Left ventricle myocardium inferior (tissue), 1 donor: Measurements from ENCODE around the gene SLC35D1. TPM values are rescaled to one million over a fixed set of nuclear protein-coding genes. Genes with fewer than 3 reads are reported as not detected.

Source experiments
- DNase-seq: peaks from one replicate; pipeline ENCODE4 v3.0.0-alpha.2; 2020
- H3K27ac ChIP-seq: fragments of 200-600 bp; replicated peaks from 2 replicates; pipeline ENCODE4 v1.8.0; 2021
- H3K27me3 ChIP-seq: fragments of 200-600 bp; 2 replicates; pipeline ENCODE4 v1.8.0; 2021; ENCODE audit warnings: low read depth
- H3K36me3 ChIP-seq: fragments of 200-600 bp; 2 replicates; pipeline ENCODE4 v1.8.0; 2021
- H3K4me1 ChIP-seq: fragments of 200-600 bp; 2 replicates; pipeline ENCODE4 v1.8.0; 2021
- H3K4me3 ChIP-seq: fragments of 200-600 bp; 2 replicates; pipeline ENCODE4 v1.8.0; 2021; ENCODE audit warnings: mild to moderate bottlenecking, moderate library complexity
- H3K9me3 ChIP-seq: fragments of 200-600 bp; replicated peaks from 2 replicates; pipeline ENCODE4 v1.8.0; 2021
- intact Hi-C: fragments of 100-400 bp; cut with micrococcal nuclease; formaldehyde crosslinking; loops from one replicate; pipeline ENCODE4 v1.11.0; 2022
- total RNA-seq: library from RNA; stranded (reverse); fragmentation: NEBNext Ultra II Directional; extraction: Animal tissue kit (Norgen Biotek cat#: 25700); gene quantifications from one replicate; pipeline ENCODE4 v1.2.1, GENCODE V29; 2021
- TF ChIP-seq, protein P1 (sequence below): fragments of 200-600 bp; IDR thresholded peaks from 2 replicates; pipeline ENCODE4 v1.8.0; 2021; ENCODE audit warnings: antibody characterized with exemption, mild to moderate bottlenecking, borderline replicate concordance
- donor health status: DM: no; HTN: yes; CAD: no; lungs with severe emphysema.

SLC35D1 gene
- total RNA-seq, 1 donor from 2014 or later = 2.6 TPM

DNA sequence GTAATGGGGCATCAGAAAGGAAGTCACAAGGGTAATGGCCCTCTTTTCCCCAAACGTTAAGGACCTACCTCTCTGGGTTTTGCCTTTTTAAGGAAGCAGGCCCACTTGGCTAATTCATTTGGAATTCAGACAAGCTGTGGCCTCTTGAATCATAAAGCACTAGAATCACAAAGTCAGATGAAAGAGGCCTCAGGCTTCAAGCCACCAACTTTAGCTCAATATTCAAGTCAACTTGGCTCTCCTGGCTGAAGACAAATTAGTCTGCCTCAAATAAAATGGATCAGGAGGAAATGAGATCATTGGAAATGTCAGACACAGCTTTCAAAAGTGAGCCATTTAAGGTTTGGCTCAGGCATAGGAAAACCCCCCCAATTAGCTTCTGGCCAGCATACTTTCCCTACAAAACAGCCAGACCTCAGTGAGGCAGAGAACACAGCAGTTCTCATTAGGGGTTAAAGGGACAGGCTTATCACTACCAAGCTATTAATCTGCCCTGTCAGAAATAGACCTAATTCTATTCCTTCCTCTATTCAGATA is 34.3 kb downstream of the SLC35D1 start:
- Histone ChIP-seq H3K27ac (peak overlapping the region; percentile 63), H3K9me3 (no peaks in the 10 kb centered on the region), H3K27me3 (no peaks in the 10 kb centered on the region), H3K4me1 (peaks cover 36% of the 10 kb centered on the region), H3K4me3 (no peak overlapping the region), H3K36me3 (peaks cover 8% of the 10 kb centered on the region)
- intact Hi-C loops = no loop called here
- TF ChIP-seq, protein P1, sequence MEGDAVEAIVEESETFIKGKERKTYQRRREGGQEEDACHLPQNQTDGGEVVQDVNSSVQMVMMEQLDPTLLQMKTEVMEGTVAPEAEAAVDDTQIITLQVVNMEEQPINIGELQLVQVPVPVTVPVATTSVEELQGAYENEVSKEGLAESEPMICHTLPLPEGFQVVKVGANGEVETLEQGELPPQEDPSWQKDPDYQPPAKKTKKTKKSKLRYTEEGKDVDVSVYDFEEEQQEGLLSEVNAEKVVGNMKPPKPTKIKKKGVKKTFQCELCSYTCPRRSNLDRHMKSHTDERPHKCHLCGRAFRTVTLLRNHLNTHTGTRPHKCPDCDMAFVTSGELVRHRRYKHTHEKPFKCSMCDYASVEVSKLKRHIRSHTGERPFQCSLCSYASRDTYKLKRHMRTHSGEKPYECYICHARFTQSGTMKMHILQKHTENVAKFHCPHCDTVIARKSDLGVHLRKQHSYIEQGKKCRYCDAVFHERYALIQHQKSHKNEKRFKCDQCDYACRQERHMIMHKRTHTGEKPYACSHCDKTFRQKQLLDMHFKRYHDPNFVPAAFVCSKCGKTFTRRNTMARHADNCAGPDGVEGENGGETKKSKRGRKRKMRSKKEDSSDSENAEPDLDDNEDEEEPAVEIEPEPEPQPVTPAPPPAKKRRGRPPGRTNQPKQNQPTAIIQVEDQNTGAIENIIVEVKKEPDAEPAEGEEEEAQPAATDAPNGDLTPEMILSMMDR = no peak
- DNase-seq = no peak

DNA sequence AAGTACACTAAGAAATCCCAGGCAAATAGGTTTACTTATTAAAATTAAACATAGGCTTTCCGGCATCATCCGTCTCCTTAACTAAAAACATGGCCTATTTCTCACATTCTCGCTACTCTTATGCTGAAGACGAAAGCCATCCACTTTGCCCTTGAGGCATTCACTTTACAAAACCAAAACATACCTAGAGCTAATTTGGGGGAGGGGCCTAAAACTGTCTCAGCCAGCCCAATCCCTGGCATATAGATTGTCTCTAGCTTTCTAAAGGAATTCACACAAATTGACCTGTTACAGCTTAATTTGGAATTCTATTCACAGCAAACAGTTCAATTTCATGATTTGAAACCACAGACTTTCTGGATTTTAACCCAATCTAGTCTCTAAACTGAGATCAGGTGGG is 34.8 kb downstream of the SLC35D1 start:
- Histone ChIP-seq H3K4me3 (no peak overlapping the region), H3K27ac (peak overlapping the region; percentile 63), H3K9me3 (no peaks in the 10 kb centered on the region), H3K36me3 (peaks cover 8% of the 10 kb centered on the region), H3K27me3 (no peaks in the 10 kb centered on the region), H3K4me1 (peaks cover 37% of the 10 kb centered on the region)
- intact Hi-C loops = no loop called here
- DNase-seq = no peak
- TF ChIP-seq, protein P1 = no peak

DNA sequence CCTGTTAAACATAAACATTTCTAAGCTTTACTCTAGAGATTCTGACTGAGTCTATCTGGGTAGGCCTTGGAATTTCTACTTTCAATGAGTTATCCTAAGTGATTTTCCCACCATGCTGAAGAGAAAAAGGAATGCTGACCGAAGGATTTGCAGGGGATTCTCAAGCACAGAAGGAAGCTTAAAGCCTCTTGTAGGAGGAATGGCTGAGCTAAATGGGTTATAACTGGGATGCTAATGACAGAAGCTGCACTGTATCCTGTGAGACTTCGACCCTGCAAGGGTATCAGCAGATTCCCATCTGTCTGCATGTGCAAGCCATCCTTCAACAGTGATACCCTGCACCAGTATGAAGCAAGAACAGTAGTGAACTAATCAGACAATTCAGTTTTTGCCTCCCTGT is 35.4 kb downstream of the SLC35D1 start:
- H3K9me3 ChIP-seq = no peaks in the 10 kb centered on the region
- H3K4me3 ChIP-seq = no peak overlapping the region
- peaks cover 5% of the 10 kb centered on the region for H3K36me3 ChIP-seq
- no peak overlapping the region for H3K27ac ChIP-seq
- H3K27me3 ChIP-seq = no peaks in the 10 kb centered on the region
- H3K4me1 ChIP-seq = peaks cover 42% of the 10 kb centered on the region
- TF ChIP-seq, protein P1 = no peak
- DNase-seq = no peak
- intact Hi-C loops = no loop called here

DNA sequence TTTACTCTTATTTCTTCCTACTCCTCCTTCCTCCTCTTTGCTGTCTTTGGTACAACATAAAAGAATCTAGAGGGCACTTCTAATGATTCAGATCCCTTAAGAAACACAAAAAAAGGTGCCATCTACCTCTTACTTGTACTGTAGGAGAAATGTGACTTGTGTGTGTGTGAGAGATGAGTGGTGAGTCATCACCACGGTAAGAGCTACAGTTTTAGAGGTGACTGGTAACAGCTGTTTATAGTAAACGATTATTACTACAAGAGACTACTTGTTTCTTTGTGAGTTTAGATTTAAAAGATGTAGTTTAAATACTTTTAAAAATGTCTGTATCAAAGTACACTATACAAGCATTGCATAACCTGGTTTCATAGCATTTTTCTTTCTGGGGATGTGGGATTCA is 40.4 kb downstream of the SLC35D1 start:
- intact Hi-C loops = no loop called here
- peaks cover 27% of the 10 kb centered on the region for H3K36me3 ChIP-seq
- no peak overlapping the region for H3K27ac ChIP-seq
- no peaks in the 10 kb centered on the region for H3K27me3 ChIP-seq
- TF ChIP-seq, protein P1 = no peak
- H3K4me3 ChIP-seq = no peak overlapping the region
- H3K9me3 ChIP-seq = no peaks in the 10 kb centered on the region
- peaks cover 10% of the 10 kb centered on the region for H3K4me1 ChIP-seq
- DNase-seq = no peak

DNA sequence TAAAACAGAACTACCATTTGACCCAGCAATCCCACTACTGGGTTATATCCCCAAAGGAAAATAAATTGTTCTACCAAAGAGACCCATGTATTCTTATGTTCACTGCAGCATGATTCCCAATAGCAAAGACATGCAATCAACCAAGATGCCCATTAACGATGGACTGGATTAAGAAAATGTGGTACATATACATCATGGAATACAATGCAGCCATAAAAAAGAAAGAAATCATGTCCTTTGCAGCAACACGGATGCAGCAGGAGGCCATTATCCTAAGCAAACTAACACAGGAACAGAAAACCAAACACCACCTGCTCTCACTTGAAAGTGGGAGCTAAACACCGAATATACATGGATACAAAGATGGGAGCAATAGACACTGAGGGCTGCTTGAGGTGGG is 44.2 kb downstream of the SLC35D1 start:
- no peak overlapping the region for H3K4me3 ChIP-seq
- H3K27me3 ChIP-seq = no peaks in the 10 kb centered on the region
- H3K9me3 ChIP-seq = no peaks in the 10 kb centered on the region
- peaks cover 25% of the 10 kb centered on the region for H3K4me1 ChIP-seq
- no peak overlapping the region for H3K27ac ChIP-seq
- peaks cover 31% of the 10 kb centered on the region for H3K36me3 ChIP-seq
- TF ChIP-seq, protein P1 = no peak
- DNase-seq = no peak
- intact Hi-C loops = no loop called here
